SU-DHL-6 (cell line): Measurements from ENCODE around the gene PA2G4.
"Not testable (repeated sequence)": the region's sequence is repeated elsewhere in the genome, so short reads cannot be mapped to it uniquely, and the experiment has no call there.

Source experiments
- H2AFZ ChIP-seq: fragments of 200-600 bp; sonication (generic); 2 replicates; pipeline ENCODE4 v1.6.1; 2014; ENCODE audit warnings: low read depth, mild to moderate bottlenecking, moderate library complexity, mixed read lengths, antibody characterized with exemption, low read length; ENCODE audit not compliant: severe bottlenecking
- H3F3A ChIP-seq: fragments of 200-600 bp; shearing (Covaris generic); 2 replicates; pipeline ENCODE4 v1.6.0; 2016; ENCODE audit warnings: antibody characterized with exemption, mild to moderate bottlenecking; ENCODE audit not compliant: insufficient read depth
- H3K27ac ChIP-seq: fragments of 200-600 bp; sonication (generic); 2 replicates; pipeline ENCODE4 v1.5.1; 2016; ENCODE audit warnings: low read depth, mild to moderate bottlenecking, low read length, moderate library complexity, mixed read lengths
- H3K27me3 ChIP-seq: fragments of 200-600 bp; sonication (generic), shearing (Covaris generic); 2 replicates; pipeline ENCODE4 v1.6.0; 2014; ENCODE audit warnings: mild to moderate bottlenecking, low read length
- H3K36me3 ChIP-seq: fragments of 200-600 bp; sonication (generic); 2 replicates; pipeline ENCODE4 v1.6.1; 2014; ENCODE audit warnings: mild to moderate bottlenecking, low read length, mixed read lengths
- H3K4me2 ChIP-seq: fragments of 300-600, 200-600 bp; shearing (Covaris generic), sonication (generic); 2 replicates; pipeline ENCODE4 v1.6.0; 2014; ENCODE audit warnings: low read length, low read depth, mild to moderate bottlenecking; ENCODE audit not compliant: poor library complexity, severe bottlenecking
- H3K4me3 ChIP-seq: fragments of 200-600 bp; sonication (generic); 2 replicates; pipeline ENCODE4 v1.5.1; 2014; ENCODE audit warnings: antibody characterized with exemption, low read length, mild to moderate bottlenecking, mixed read lengths; ENCODE audit not compliant: insufficient read depth, poor library complexity, severe bottlenecking
- H3K79me2 ChIP-seq: fragments of 200-600 bp; sonication (generic); 2 replicates; pipeline ENCODE4 v1.6.1; 2014; ENCODE audit warnings: mild to moderate bottlenecking, low read length, moderate library complexity; ENCODE audit not compliant: insufficient read depth
- H3K9ac ChIP-seq: fragments of 200-600 bp; sonication (generic); 2 replicates; pipeline ENCODE4 v1.7.0; 2014; ENCODE audit warnings: mild to moderate bottlenecking, low read length
- H3K9me2 ChIP-seq: fragments of 200-600 bp; sonication (generic); replicated peaks from 2 replicates; pipeline ENCODE4 v1.6.1; 2014; ENCODE audit warnings: low read length; ENCODE audit not compliant: insufficient read depth
- H3K9me3 ChIP-seq: fragments of 200-600 bp; sonication (generic); 2 replicates; pipeline ENCODE4 v1.6.1; 2014; ENCODE audit warnings: low read length, mixed read lengths; ENCODE audit not compliant: insufficient read depth
- H4K20me1 ChIP-seq: fragments of 200-600 bp; sonication (generic); 2 replicates; pipeline ENCODE4 v1.6.1; 2014; ENCODE audit warnings: low read depth, mild to moderate bottlenecking, antibody characterized with exemption, low read length, moderate library complexity, mixed read lengths
- EZH2phosphoT487 ChIP-seq: fragments of 200-600 bp; sonication (generic), shearing (Covaris generic); conservative IDR thresholded peaks from 2 replicates; pipeline ENCODE4 v1.6.1; 2018; ENCODE audit warnings: mild to moderate bottlenecking, antibody characterized with exemption, low read length, moderate library complexity, mixed read lengths
- TF ChIP-seq, protein P1 (sequence below): fragments of 200-600 bp; sonication (generic); IDR thresholded peaks from one replicate; pipeline ENCODE4 v1.5.1; 2017; ENCODE audit warnings: antibody characterized with exemption, mild to moderate bottlenecking, low read length, moderate library complexity; ENCODE audit not compliant: insufficient read depth, poor library complexity, severe bottlenecking

The PA2G4 gene

DNA sequence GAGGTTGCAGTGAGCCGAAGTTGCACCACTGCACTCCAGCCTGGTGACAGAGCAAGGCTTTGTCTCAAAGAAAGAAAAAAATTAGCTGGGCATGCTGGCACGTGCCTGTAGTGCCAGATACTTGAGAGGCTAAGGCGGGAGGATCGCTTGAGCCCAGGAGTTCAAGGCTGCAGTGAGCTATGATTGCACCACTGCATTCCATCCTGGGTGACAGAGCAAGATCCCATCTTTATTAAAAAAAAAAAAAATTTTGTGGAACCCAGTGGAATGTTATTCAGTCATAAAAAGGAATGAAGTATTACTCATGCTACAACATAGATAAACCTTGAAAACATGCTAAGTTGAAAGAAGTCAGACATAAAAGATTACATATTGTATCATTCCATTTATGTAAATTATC lies 32.7 kb upstream of the PA2G4 start:
- H3K9me3 ChIP-seq, result no peaks in the 10 kb centered on the region
- no peak overlapping the region for H3K9ac ChIP-seq
- no peak overlapping the region for H2AFZ ChIP-seq
- H3K4me3 ChIP-seq, result no peak overlapping the region
- no peaks in the 10 kb centered on the region for H3K36me3 ChIP-seq
- H3K9me2 ChIP-seq, result no peaks in the 10 kb centered on the region
- H3K27ac ChIP-seq, result no peak overlapping the region
- H4K20me1 ChIP-seq, result no peaks in the 10 kb centered on the region
- no peaks in the 10 kb centered on the region for H3K79me2 ChIP-seq
- no peaks in the 10 kb centered on the region for H3K27me3 ChIP-seq
- H3F3A ChIP-seq, result no peaks in the 10 kb centered on the region
- no peak overlapping the region for H3K4me2 ChIP-seq
- TF ChIP-seq, protein P1, sequence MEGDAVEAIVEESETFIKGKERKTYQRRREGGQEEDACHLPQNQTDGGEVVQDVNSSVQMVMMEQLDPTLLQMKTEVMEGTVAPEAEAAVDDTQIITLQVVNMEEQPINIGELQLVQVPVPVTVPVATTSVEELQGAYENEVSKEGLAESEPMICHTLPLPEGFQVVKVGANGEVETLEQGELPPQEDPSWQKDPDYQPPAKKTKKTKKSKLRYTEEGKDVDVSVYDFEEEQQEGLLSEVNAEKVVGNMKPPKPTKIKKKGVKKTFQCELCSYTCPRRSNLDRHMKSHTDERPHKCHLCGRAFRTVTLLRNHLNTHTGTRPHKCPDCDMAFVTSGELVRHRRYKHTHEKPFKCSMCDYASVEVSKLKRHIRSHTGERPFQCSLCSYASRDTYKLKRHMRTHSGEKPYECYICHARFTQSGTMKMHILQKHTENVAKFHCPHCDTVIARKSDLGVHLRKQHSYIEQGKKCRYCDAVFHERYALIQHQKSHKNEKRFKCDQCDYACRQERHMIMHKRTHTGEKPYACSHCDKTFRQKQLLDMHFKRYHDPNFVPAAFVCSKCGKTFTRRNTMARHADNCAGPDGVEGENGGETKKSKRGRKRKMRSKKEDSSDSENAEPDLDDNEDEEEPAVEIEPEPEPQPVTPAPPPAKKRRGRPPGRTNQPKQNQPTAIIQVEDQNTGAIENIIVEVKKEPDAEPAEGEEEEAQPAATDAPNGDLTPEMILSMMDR, result no peak
- no peak for TF ChIP-seq EZH2phosphoT487

DNA sequence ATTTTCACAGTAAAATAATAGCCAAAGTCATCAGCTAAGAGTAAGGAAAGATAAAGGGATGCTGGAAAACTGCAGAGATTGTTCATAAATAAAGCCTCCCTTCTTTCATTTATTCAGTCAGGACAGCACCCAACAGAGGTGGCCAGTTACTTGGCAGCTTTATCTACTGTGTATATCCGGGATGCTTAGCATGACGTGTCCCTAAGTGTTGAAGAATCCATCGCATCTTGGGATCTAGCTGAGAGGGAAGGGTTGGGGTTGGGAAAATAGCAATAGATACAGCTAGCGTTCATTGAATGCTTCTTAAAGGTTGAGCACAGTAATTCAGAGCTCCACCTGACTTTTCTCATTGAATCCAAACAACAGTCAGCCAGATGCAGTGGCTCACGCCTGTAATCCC lies 30.0 kb upstream of the PA2G4 start:
- Histone ChIP-seq H3K36me3 (no peaks in the 10 kb centered on the region), H2AFZ (no peak overlapping the region), H3K27ac (no peak overlapping the region), H4K20me1 (no peaks in the 10 kb centered on the region), H3F3A (no peaks in the 10 kb centered on the region), H3K9me3 (no peaks in the 10 kb centered on the region), H3K27me3 (no peaks in the 10 kb centered on the region), H3K9ac (no peak overlapping the region), H3K4me3 (no peak overlapping the region), H3K9me2 (no peaks in the 10 kb centered on the region), H3K79me2 (no peaks in the 10 kb centered on the region), H3K4me2 (no peak overlapping the region)
- TF ChIP-seq EZH2phosphoT487, result no peak
- TF ChIP-seq, protein P1, result no peak

DNA sequence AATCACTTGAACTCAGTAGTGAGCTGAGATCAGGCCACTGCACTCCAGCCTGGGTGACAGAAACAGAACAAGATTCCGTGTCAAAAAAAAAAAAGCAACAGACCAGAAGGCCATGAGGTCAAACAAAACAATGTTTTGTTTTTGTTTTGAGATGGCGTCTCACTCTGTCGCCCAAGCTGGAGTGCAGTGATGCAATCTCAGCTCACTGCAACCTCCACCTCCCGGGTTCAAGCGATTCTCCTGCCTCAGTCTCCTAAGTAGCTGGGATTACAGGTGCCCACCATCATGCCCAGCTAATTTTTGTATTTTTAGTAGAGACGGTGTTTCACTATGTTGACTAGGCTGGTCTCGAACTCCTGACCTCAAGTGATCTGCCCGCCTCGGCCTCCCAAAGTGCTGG lies 26.4 kb upstream of the PA2G4 start:
- H3K4me2 ChIP-seq, H3K27me3 ChIP-seq, H3K79me2 ChIP-seq, H3K27ac ChIP-seq, H3K4me3 ChIP-seq, H2AFZ ChIP-seq, H4K20me1 ChIP-seq, H3K36me3 ChIP-seq, H3K9ac ChIP-seq, H3F3A ChIP-seq, H3K9me2 ChIP-seq, H3K9me3 ChIP-seq: not testable (repeated sequence)

DNA sequence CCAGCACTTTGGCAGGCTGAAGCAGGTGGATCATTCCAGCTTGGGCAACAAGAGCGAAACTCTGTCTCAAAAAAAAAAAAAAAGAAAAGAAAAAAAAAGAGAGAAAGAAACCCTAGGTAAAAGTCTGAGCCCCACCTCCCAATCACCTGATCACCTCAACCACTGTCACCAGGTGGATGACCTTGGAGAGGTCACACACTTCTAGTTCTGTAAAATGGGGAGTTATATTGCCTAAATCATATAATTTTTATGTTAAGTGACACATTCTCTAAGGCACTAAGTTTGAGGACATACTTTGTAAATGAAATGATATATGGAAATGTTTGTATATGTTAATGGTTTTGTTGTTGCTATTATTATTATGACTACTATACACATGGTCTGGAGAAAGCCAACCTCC lies 25.9 kb upstream of the PA2G4 start:
- Histone ChIP-seq H3K9me3 (no peaks in the 10 kb centered on the region), H3F3A (no peaks in the 10 kb centered on the region), H3K27ac (no peak overlapping the region), H3K4me2 (no peak overlapping the region), H3K9me2 (no peaks in the 10 kb centered on the region), H3K79me2 (no peaks in the 10 kb centered on the region), H3K27me3 (no peaks in the 10 kb centered on the region), H3K4me3 (no peak overlapping the region), H3K9ac (no peak overlapping the region), H4K20me1 (no peaks in the 10 kb centered on the region), H3K36me3 (no peaks in the 10 kb centered on the region), H2AFZ (no peak overlapping the region)
- TF ChIP-seq, protein P1, result no peak
- no peak for TF ChIP-seq EZH2phosphoT487
